ENCODE results near the gene SLC14A1. TPM values are rescaled to one million over a fixed set of nuclear protein-coding genes. Genes with fewer than 3 reads are reported as not detected.
A peak's percentile ranks its signal among the peaks of the same experiment; 100 is the strongest.

The SLC14A1 gene
- total and polyA plus RNA-seq, 2 donors (not counting 1 experiment from before 2014, with no cell fraction given), result 5.8 to 6.4 TPM

DNA sequence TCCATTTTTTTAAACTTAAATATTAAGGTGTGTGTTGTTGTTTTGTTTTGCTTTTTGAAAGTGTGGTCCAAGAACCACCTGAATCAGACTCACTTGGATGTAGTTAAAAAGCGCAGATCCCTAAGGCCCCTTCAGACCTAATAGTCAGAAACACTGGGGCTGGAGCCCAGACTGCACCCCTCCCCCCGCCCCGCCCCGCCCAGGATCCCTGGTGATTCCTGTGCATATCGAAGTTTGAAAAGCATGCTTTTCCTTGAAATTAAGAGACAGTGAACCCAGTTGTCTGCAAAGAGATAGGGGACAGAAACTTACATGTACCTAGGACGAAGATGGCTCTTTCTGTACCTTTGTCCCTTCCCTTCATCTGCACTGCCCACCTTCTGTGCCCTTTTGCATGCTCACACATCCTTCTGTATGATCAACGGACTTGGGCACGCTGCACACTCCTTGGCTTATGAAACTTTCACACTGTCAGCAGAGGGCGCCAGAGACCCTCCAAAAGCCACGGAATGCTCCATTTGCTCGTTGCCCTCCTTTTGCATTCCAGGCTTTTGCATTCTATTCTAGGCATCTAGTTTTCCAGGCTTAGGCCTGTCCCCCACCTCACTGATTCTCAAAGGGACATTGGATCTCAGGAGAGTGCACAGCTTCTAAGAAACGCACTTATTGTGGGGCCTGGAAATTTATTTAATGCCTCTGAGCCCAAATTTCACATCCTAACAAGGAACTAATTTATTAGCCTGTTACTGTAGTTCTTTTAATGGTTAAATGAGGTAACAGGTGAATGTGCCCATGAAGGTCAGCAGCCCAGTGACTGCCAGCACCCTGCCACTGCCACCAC, 32.8 kb upstream of the SLC14A1 start:
- peaks cover 7% of the 10 kb centered on the region for H3K27me3 Mint-ChIP-seq
- ATAC-seq (ENCODE audit: low read depth) (no peak), DNase-seq (peak; percentile 77)
- no peak overlapping the region for H3K4me3 ChIP-seq (ENCODE audit: control extremely low read depth in 1 of 5, extremely low read depth in 1 of 5, insufficient read depth in 1 of 5, low read depth in 2 of 5, low read length in 4 of 5)
- H3K4me2 ChIP-seq (replicated peaks; ENCODE audit: low read depth, low read length, poor library complexity, severe bottlenecking), result peak overlapping the region; percentile 20
- POLR2A ChIA-PET, result no interaction called here
- peak overlapping the region; percentile 61 for H2AFZ ChIP-seq (ENCODE audit: insufficient read depth, low read depth, low read length, poor library complexity, severe bottlenecking)
- H3K27ac Mint-ChIP-seq, result peak overlapping the region; percentile 43
- intact Hi-C loops (cut with micrococcal nuclease), result loop anchor here (1.0 kb wide), 4 partner anchors 26 to 383 kb away; no protein-coding TSS in a partner anchor
- no peak for TF ChIP-seq EZH2 (IDR thresholded peaks at IDR 0.05; ENCODE audit: borderline replicate concordance, insufficient read depth, low read depth, low read length, poor library complexity, severe bottlenecking)
- TF ChIP-seq, protein P1, sequence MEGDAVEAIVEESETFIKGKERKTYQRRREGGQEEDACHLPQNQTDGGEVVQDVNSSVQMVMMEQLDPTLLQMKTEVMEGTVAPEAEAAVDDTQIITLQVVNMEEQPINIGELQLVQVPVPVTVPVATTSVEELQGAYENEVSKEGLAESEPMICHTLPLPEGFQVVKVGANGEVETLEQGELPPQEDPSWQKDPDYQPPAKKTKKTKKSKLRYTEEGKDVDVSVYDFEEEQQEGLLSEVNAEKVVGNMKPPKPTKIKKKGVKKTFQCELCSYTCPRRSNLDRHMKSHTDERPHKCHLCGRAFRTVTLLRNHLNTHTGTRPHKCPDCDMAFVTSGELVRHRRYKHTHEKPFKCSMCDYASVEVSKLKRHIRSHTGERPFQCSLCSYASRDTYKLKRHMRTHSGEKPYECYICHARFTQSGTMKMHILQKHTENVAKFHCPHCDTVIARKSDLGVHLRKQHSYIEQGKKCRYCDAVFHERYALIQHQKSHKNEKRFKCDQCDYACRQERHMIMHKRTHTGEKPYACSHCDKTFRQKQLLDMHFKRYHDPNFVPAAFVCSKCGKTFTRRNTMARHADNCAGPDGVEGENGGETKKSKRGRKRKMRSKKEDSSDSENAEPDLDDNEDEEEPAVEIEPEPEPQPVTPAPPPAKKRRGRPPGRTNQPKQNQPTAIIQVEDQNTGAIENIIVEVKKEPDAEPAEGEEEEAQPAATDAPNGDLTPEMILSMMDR (IDR thresholded peaks at IDR 0.05), result peak; percentile 86
- peaks cover 40% of the 10 kb centered on the region for H3K4me1 Mint-ChIP-seq
- no peaks in the 10 kb centered on the region for H3K27me3 ChIP-seq (replicated peaks in 1 of 4; ENCODE audit: control extremely low read depth in 1 of 4, control insufficient read depth in 3 of 4, insufficient read depth in 4 of 4, low read length in 3 of 4)
- peaks cover 32 to 44% of the 10 kb centered on the region in 2 donors for H3K4me1 ChIP-seq (ENCODE audit: control insufficient read depth in 2 of 2, insufficient read depth in 2 of 2, low read length in 2 of 2)
- no peak overlapping the region for H3K9ac ChIP-seq (ENCODE audit: low read length)
- CTCF ChIA-PET, result interaction anchor here (1.0 to 22.4 kb wide), 6 partner anchors 9 to 383 kb away, joined by 4 to 317 read pairs (median 5); no protein-coding TSS in a partner anchor
- peaks cover 0 to 4% of the 10 kb centered on the region in 2 experiments for H3K36me3 ChIP-seq (replicated peaks in 1 of 2; ENCODE audit: control extremely low read depth in 1 of 2, control insufficient read depth in 1 of 2, extremely low read depth in 1 of 2, insufficient read depth in 2 of 2, low read length in 1 of 2)
- 36% methylated on average over 10 of the region's 12 CpGs for WGBS (ENCODE audit: insufficient coverage)
- no peaks in the 10 kb centered on the region for H3K79me2 ChIP-seq (ENCODE audit: control insufficient read depth, insufficient read depth, low read length)
- no peak overlapping the region for H3K4me3 Mint-ChIP-seq
- H3K27ac ChIP-seq (ENCODE audit: low read length in 2 of 2), result no peak overlapping the region
- peaks cover 0 to 14% (median 3%) of the 10 kb centered on the region in 3 donors for H3K9me3 ChIP-seq (ENCODE audit: control extremely low read depth in 1 of 3, control insufficient read depth in 2 of 3, insufficient read depth in 1 of 3, low read length in 2 of 3)
- H4K20me1 ChIP-seq (ENCODE audit: control insufficient read depth, insufficient read depth, low read length, poor library complexity, severe bottlenecking), result no peaks in the 10 kb centered on the region
- H3K9me3 Mint-ChIP-seq (ENCODE audit: insufficient read depth), result no peaks in the 10 kb centered on the region

DNA sequence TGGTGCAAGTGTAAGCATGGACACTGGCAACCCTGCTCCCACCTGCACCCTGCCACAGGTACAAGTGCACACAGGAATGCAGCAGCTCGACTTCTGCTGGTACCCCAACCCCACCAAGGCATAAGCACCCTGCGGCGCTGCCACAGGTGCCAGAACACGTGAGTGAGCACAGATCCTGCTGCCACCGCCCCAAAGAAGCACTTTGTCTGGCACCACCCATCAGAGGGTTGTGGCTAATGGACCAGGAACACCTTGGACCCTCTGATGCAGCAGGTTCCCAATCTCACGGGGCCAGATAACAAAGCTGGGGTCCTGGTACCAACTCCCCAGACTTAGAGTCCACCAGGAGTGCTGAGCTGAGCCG, 32.2 kb upstream of the SLC14A1 start:
- intact Hi-C loops (cut with micrococcal nuclease), result loop anchor here (1.0 kb wide), 4 partner anchors 26 to 383 kb away; no protein-coding TSS in a partner anchor
- ChIA-PET CTCF (interaction anchor here (0.8 to 22.4 kb wide), 6 partner anchors 14 to 382 kb away, joined by 3 to 317 read pairs (median 4); no protein-coding TSS in a partner anchor), POLR2A (interaction anchor here (0.6 kb wide), 1 partner anchor 280 kb away, joined by 5 read pairs; no protein-coding TSS in a partner anchor)
- TF ChIP-seq EZH2 (IDR thresholded peaks at IDR 0.05; ENCODE audit: borderline replicate concordance, insufficient read depth, low read depth, low read length, poor library complexity, severe bottlenecking), result no peak
- TF ChIP-seq, protein P1 (IDR thresholded peaks at IDR 0.05), result no peak
- Histone ChIP-seq H3K4me3 (ENCODE audit: control extremely low read depth in 1 of 5, extremely low read depth in 1 of 5, insufficient read depth in 1 of 5, low read depth in 2 of 5, low read length in 4 of 5) (no peak overlapping the region), H3K36me3 (replicated peaks in 1 of 2; ENCODE audit: control extremely low read depth in 1 of 2, control insufficient read depth in 1 of 2, extremely low read depth in 1 of 2, insufficient read depth in 2 of 2, low read length in 1 of 2) (peaks cover 0 to 4% of the 10 kb centered on the region in 2 experiments), H3K79me2 (ENCODE audit: control insufficient read depth, insufficient read depth, low read length) (no peaks in the 10 kb centered on the region), H3K4me2 (replicated peaks; ENCODE audit: low read depth, low read length, poor library complexity, severe bottlenecking) (no peak overlapping the region), H3K4me1 (ENCODE audit: control insufficient read depth in 2 of 2, insufficient read depth in 2 of 2, low read length in 2 of 2) (peaks cover 26 to 38% of the 10 kb centered on the region in 2 donors), H3K27ac (ENCODE audit: low read length in 2 of 2) (no peak overlapping the region), H4K20me1 (ENCODE audit: control insufficient read depth, insufficient read depth, low read length, poor library complexity, severe bottlenecking) (no peaks in the 10 kb centered on the region), H3K9me3 (ENCODE audit: control extremely low read depth in 1 of 3, control insufficient read depth in 2 of 3, insufficient read depth in 1 of 3, low read length in 2 of 3) (peaks cover 0 to 14% (median 3%) of the 10 kb centered on the region in 3 donors), H3K27me3 (replicated peaks in 1 of 4; ENCODE audit: control extremely low read depth in 1 of 4, control insufficient read depth in 3 of 4, insufficient read depth in 4 of 4, low read length in 3 of 4) (no peaks in the 10 kb centered on the region), H3K9ac (ENCODE audit: low read length) (no peak overlapping the region), H2AFZ (ENCODE audit: insufficient read depth, low read depth, low read length, poor library complexity, severe bottlenecking) (no peak overlapping the region)
- ATAC-seq (ENCODE audit: low read depth) (no peak), DNase-seq (no peak)
- no peak overlapping the region for H3K4me3 Mint-ChIP-seq
- H3K27me3 Mint-ChIP-seq, result peaks cover 7% of the 10 kb centered on the region
- no peak overlapping the region for H3K27ac Mint-ChIP-seq
- WGBS (ENCODE audit: insufficient coverage), result 85% methylated on average over 7 of the region's 7 CpGs
- no peaks in the 10 kb centered on the region for H3K9me3 Mint-ChIP-seq (ENCODE audit: insufficient read depth)
- H3K4me1 Mint-ChIP-seq, result peaks cover 34% of the 10 kb centered on the region
